Panc1 (cell line): ENCODE measurements around the gene EDEM1. TPM values are rescaled to one million over a fixed set of nuclear protein-coding genes. Genes with fewer than 3 reads are reported as not detected.
"Not testable (repeated sequence)": the region's sequence is repeated elsewhere in the genome, so short reads cannot be mapped to it uniquely, and the experiment has no call there.

Source experiments
- ATAC-seq: fragments of 200-7000 bp; cut with Tn5 transposase; 2 replicates; pipeline ENCODE4 v1.9.1; 2020; ENCODE audit warnings: mild to moderate bottlenecking, moderate library complexity
- BruUV-seq: library from RNA; stranded (reverse); fragments of 400-500 nt; replicated peaks from 2 replicates; lab custom pipeline; 2021; lab: Mats Ljungman, UMichigan
- CTCF ChIA-PET: fragments of 300-600 bp; sonication (Branson Sonifier 250); formaldehyde crosslinking; loops from one replicate; lab custom pipeline; 2022; ENCODE audit warnings: antibody characterized with exemption; lab: Charles Lee
- POLR2A ChIA-PET: fragments of 300-600 bp; sonication (Branson Sonifier 250); formaldehyde crosslinking; loops from one replicate; lab custom pipeline; 2022; ENCODE audit warnings: antibody characterized with exemption; lab: Charles Lee
- DNase-seq: peaks from one replicate; pipeline ENCODE4 v3.0.0-alpha.2; 2010; ENCODE audit warnings: low read depth, low spot score
- H3K27ac ChIP-seq: 2 replicates; pipeline ENCODE4 v1.5.1; 2011; ENCODE audit warnings: mild to moderate bottlenecking, low read length, inconsistent platforms
- H3K27me3 ChIP-seq: fragments of 200-500 bp; sonication (Bioruptor generic); 2 replicates; pipeline ENCODE4 v1.6.0; 2014; ENCODE audit warnings: low read length, inconsistent platforms; ENCODE audit not compliant: control insufficient read depth, insufficient read depth
- H3K36me3 ChIP-seq: fragments of 200-500 bp; sonication (Bioruptor generic); 2 replicates; pipeline ENCODE4 v1.5.1; 2014; ENCODE audit warnings: inconsistent platforms, mild to moderate bottlenecking, low read length, moderate library complexity; ENCODE audit not compliant: control insufficient read depth, insufficient read depth
- H3K4me1 ChIP-seq: 2 replicates; pipeline ENCODE4 v1.5.1; 2011; ENCODE audit warnings: inconsistent platforms, mild to moderate bottlenecking, low read length, moderate library complexity; ENCODE audit not compliant: control insufficient read depth, insufficient read depth
- H3K4me3 ChIP-seq, 2 experiments: 2 replicates each; pipeline ENCODE4 v1.5.1; 2011 to 2012; ENCODE audit warnings: low read depth in 2 of 2, low read length in 2 of 2, mild to moderate bottlenecking in 2 of 2, inconsistent platforms in 1 of 2, moderate library complexity in 1 of 2
- H3K9me3 ChIP-seq: fragments of 200-500 bp; sonication (Bioruptor generic); 2 replicates; pipeline ENCODE4 v1.5.1; 2014; ENCODE audit warnings: low read depth, mild to moderate bottlenecking, inconsistent platforms, low read length, moderate library complexity; ENCODE audit not compliant: control insufficient read depth, insufficient read depth
- POLR2AphosphoS5 ChIP-seq: IDR thresholded peaks from 2 replicates; pipeline ENCODE4 v1.6.1; 2012; ENCODE audit warnings: mild to moderate bottlenecking, low read depth, low read length, moderate library complexity
- SIN3A ChIP-seq: IDR thresholded peaks from 2 replicates; pipeline ENCODE4 v1.6.1; 2012; ENCODE audit warnings: low read depth, mild to moderate bottlenecking, low read length, moderate library complexity, borderline replicate concordance; ENCODE audit not compliant: insufficient read depth
- TCF7L2 ChIP-seq: IDR thresholded peaks from 2 replicates; pipeline ENCODE4 v1.6.1; 2011; ENCODE audit warnings: mild to moderate bottlenecking, low read depth, low read length, inconsistent platforms
- in situ Hi-C: cut with HindIII; loops from 2 replicates; pipeline ENCODE4 v1.10.0; 2016; ENCODE audit warnings: low sequenced_read_pairs, low pct_unique_long_range_greater_than_20kb
- intact Hi-C: fragments of 100-400 bp; cut with micrococcal nuclease; formaldehyde crosslinking; loops from one replicate; pipeline ENCODE4 v1.10.0; 2022; ENCODE audit not compliant: unreplicated experiment
- total RNA-seq: library from RNA; stranded (reverse); gene quantifications from one replicate; pipeline ENCODE4 v1.2.1, GENCODE V29; 2021; ENCODE audit not compliant: unreplicated experiment
- TF ChIP-seq, protein P1 (sequence below), 2 experiments: IDR thresholded peaks; 2 replicates each; pipeline ENCODE4 v1.6.1; 2011 to 2012; ENCODE audit warnings: low read depth in 2 of 2, control low read depth in 1 of 2, low read length in 1 of 2, mild to moderate bottlenecking in 1 of 2, moderate library complexity in 1 of 2; ENCODE audit not compliant: insufficient read depth in 1 of 2
- TF ChIP-seq, protein P2 (sequence below): fragments of 450-650 bp; IDR thresholded peaks from 2 replicates; pipeline ENCODE4 v1.5.1; 2017; ENCODE audit warnings: mild to moderate bottlenecking

EDEM1 gene
- total RNA-seq, 1 experiment from 2014 or later, result 44.6 TPM

DNA sequence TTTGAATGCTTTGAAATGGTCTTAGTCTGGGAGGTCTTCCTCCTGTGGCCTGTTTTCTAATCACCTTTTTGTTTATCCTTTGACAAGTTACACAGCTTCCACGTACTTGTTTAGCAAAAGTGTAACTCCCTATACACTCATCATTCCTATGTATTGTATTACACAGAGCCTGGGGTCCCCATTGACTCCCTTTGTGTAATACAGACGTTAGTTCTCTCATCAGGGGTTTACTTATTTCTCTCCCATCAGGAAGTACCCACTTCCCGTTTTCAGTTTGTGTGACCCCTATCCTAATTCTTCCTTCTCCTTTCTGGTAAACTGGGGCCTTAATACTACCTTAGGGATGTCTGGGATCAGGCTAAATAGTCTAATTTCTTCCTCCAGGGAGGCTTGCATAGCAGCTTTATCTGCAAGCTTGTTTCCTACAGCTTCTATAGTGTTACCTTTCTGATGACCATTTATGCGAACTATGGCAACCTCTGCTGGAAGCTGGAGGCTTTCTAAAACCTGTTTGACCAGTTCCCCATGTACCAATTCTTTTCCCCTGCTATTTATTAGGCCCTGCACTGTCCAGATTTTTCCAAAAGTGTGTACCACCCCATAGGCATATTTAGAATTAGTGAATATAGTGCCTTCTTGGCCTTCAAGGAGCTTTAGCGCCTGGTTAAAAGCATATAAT lies 43.1 kb upstream of the EDEM1 start:
- DNase-seq (no peak), ATAC-seq (no peak)
- no TSS peak for BruUV-seq
- Histone ChIP-seq H3K4me3 (no peak overlapping the region), H3K36me3 (no peaks in the 10 kb centered on the region), H3K27me3 (no peaks in the 10 kb centered on the region), H3K27ac (no peak overlapping the region), H3K4me1 (no peaks in the 10 kb centered on the region), H3K9me3 (no peaks in the 10 kb centered on the region)
- in situ Hi-C loops (no loop called here), intact Hi-C loops (no loop called here)
- TF ChIP-seq, protein P1, sequence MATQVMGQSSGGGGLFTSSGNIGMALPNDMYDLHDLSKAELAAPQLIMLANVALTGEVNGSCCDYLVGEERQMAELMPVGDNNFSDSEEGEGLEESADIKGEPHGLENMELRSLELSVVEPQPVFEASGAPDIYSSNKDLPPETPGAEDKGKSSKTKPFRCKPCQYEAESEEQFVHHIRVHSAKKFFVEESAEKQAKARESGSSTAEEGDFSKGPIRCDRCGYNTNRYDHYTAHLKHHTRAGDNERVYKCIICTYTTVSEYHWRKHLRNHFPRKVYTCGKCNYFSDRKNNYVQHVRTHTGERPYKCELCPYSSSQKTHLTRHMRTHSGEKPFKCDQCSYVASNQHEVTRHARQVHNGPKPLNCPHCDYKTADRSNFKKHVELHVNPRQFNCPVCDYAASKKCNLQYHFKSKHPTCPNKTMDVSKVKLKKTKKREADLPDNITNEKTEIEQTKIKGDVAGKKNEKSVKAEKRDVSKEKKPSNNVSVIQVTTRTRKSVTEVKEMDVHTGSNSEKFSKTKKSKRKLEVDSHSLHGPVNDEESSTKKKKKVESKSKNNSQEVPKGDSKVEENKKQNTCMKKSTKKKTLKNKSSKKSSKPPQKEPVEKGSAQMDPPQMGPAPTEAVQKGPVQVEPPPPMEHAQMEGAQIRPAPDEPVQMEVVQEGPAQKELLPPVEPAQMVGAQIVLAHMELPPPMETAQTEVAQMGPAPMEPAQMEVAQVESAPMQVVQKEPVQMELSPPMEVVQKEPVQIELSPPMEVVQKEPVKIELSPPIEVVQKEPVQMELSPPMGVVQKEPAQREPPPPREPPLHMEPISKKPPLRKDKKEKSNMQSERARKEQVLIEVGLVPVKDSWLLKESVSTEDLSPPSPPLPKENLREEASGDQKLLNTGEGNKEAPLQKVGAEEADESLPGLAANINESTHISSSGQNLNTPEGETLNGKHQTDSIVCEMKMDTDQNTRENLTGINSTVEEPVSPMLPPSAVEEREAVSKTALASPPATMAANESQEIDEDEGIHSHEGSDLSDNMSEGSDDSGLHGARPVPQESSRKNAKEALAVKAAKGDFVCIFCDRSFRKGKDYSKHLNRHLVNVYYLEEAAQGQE (IDR thresholded peaks at IDR 0.05; ENCODE audit: insufficient read depth in 1 of 2, low read depth in 2 of 2, low read length in 1 of 2), result no peak
- TF ChIP-seq POLR2AphosphoS5, result no peak
- TF ChIP-seq, protein P2, sequence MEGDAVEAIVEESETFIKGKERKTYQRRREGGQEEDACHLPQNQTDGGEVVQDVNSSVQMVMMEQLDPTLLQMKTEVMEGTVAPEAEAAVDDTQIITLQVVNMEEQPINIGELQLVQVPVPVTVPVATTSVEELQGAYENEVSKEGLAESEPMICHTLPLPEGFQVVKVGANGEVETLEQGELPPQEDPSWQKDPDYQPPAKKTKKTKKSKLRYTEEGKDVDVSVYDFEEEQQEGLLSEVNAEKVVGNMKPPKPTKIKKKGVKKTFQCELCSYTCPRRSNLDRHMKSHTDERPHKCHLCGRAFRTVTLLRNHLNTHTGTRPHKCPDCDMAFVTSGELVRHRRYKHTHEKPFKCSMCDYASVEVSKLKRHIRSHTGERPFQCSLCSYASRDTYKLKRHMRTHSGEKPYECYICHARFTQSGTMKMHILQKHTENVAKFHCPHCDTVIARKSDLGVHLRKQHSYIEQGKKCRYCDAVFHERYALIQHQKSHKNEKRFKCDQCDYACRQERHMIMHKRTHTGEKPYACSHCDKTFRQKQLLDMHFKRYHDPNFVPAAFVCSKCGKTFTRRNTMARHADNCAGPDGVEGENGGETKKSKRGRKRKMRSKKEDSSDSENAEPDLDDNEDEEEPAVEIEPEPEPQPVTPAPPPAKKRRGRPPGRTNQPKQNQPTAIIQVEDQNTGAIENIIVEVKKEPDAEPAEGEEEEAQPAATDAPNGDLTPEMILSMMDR, result no peak
- no peak for TF ChIP-seq TCF7L2
- no peak for TF ChIP-seq SIN3A
- ChIA-PET POLR2A (no interaction called here), CTCF (no interaction called here)

DNA sequence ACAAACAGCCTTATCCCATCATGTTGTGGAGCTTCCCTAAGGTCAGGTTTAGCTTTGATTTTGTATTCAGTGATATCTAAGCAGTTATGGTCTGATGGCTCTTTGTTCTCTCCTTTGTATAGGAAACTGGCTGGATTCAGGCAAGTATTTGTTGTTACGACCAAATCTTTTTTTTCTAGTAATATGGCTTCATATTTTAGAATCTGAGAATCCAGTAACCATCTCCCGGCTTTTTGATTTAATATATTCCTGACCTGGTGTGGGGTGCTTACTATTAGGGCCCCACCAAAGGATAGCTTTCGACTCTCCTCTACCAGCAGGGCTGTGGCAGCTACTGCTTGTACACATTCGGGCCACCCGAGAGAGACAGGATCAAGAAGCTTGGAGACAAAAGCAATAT lies 42.4 kb upstream of the EDEM1 start:
- in situ Hi-C loops, result no loop called here
- no peak overlapping the region for H3K4me3 ChIP-seq
- H3K4me1 ChIP-seq, result no peaks in the 10 kb centered on the region
- no peak overlapping the region for H3K27ac ChIP-seq
- no peaks in the 10 kb centered on the region for H3K36me3 ChIP-seq
- H3K27me3 ChIP-seq, result no peaks in the 10 kb centered on the region
- no peaks in the 10 kb centered on the region for H3K9me3 ChIP-seq
- BruUV-seq, result no TSS peak
- CTCF ChIA-PET, result no interaction called here
- ATAC-seq (no peak), DNase-seq (no peak)
- TF ChIP-seq SIN3A (no peak), POLR2AphosphoS5 (no peak)
- intact Hi-C loops, result no loop called here
- POLR2A ChIA-PET, result no interaction called here

DNA sequence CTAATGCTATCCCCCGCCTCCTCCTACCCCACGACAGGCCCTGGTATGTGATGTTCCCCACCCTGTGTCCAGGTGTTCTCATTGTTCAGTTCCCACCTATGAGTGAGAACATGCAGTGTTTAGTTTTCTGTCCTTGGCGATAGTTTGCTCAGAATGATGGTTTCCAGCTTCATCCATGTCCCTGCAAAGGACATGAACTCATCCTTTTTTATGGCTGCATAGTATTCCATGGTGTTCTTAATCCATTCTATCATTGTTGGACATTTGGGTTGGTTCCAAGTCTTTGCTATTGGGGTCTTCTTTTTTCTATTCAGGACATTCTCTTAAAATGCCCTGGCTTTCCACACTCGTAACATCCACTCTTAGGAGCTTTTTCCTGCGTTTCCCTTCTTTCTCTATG lies 40.4 kb upstream of the EDEM1 start:
- intact Hi-C loops, H3K27me3 ChIP-seq, H3K36me3 ChIP-seq, CTCF ChIA-PET, ATAC-seq, H3K9me3 ChIP-seq, DNase-seq, POLR2A ChIA-PET, H3K4me3 ChIP-seq, H3K27ac ChIP-seq, in situ Hi-C loops, BruUV-seq, H3K4me1 ChIP-seq: not testable (repeated sequence)
